Liver (tissue), 9 donors: ENCODE results near the gene CR1L. TPM values are rescaled to one million over a fixed set of nuclear protein-coding genes. Genes with fewer than 3 reads are reported as not detected.
A peak's percentile ranks its signal among the peaks of the same experiment; 100 is the strongest.

Experiments
- DNase-seq: peaks from one replicate; pipeline ENCODE4 v3.0.0-alpha.2; 2017; ENCODE audit warnings: low spot score
- H3K27ac ChIP-seq, 2 donors: one replicate each; pipeline ENCODE4 v1.7.0; 2013; ENCODE audit warnings: inconsistent platforms in 2 of 2, low read length in 2 of 2, control low read depth in 1 of 2, low read depth in 1 of 2, mild to moderate bottlenecking in 1 of 2
- H3K27me3 ChIP-seq, 4 donors: one replicate each; pipeline versions ENCODE4 v1.6.1 to v1.7.0; 2013; ENCODE audit warnings: low read length in 3 of 4, inconsistent platforms in 1 of 4, mild to moderate bottlenecking in 1 of 4, moderate library complexity in 1 of 4; ENCODE audit not compliant: control insufficient read depth in 4 of 4, insufficient read depth in 4 of 4
- H3K36me3 ChIP-seq, 4 donors: one replicate each; pipeline versions ENCODE4 v1.6.1 to v1.7.0; 2013; ENCODE audit warnings: low read length in 3 of 4, mild to moderate bottlenecking in 3 of 4, low read depth in 1 of 4, moderate library complexity in 1 of 4; ENCODE audit not compliant: control insufficient read depth in 4 of 4, insufficient read depth in 3 of 4
- H3K4me1 ChIP-seq, 4 donors: one replicate each; pipeline versions ENCODE4 v1.6.1 to v1.7.0; 2013; ENCODE audit warnings: low read length in 3 of 4, mild to moderate bottlenecking in 3 of 4, moderate library complexity in 1 of 4; ENCODE audit not compliant: control insufficient read depth in 4 of 4, insufficient read depth in 4 of 4
- H3K4me3 ChIP-seq, 3 donors: one replicate each; pipeline versions ENCODE4 v1.6.1 to v1.7.0; 2013; ENCODE audit warnings: low read length in 3 of 3, control low read depth in 1 of 3, low read depth in 1 of 3, mild to moderate bottlenecking in 1 of 3
- H3K9ac ChIP-seq, 2 donors: one replicate each; pipeline ENCODE4 v1.7.0; 2013; ENCODE audit warnings: low read length in 2 of 2, mild to moderate bottlenecking in 2 of 2, moderate library complexity in 2 of 2, control low read depth in 1 of 2, low read depth in 1 of 2
- H3K9me3 ChIP-seq, 4 donors: one replicate each; pipeline versions ENCODE4 v1.6.1 to v1.7.0; 2013; ENCODE audit warnings: low read length in 3 of 4; ENCODE audit not compliant: control insufficient read depth in 4 of 4
- EGR1 ChIP-seq, 2 donors: IDR thresholded peaks; 2 replicates each; pipeline ENCODE4 v1.6.1; 2016 to 2018; ENCODE audit warnings: antibody characterized with exemption in 2 of 2, low read depth in 2 of 2
- FOXA1 ChIP-seq: IDR thresholded peaks from 2 replicates; pipeline ENCODE4 v1.6.1; 2016; ENCODE audit warnings: antibody characterized with exemption
- FOXA2 ChIP-seq: IDR thresholded peaks from 2 replicates; pipeline ENCODE4 v1.6.1; 2016; ENCODE audit warnings: antibody characterized with exemption
- HNF4A ChIP-seq, 2 donors: conservative IDR thresholded peaks; 2 replicates each; pipeline ENCODE4 v1.6.1; 2016; ENCODE audit warnings: antibody characterized with exemption in 2 of 2, mild to moderate bottlenecking in 2 of 2
- HNF4G ChIP-seq: IDR thresholded peaks from 2 replicates; pipeline ENCODE4 v1.6.1; 2016; ENCODE audit warnings: antibody characterized with exemption
- NR2F2 ChIP-seq: IDR thresholded peaks from 2 replicates; pipeline ENCODE4 v1.6.1; 2016; ENCODE audit warnings: antibody characterized with exemption
- RAD21 ChIP-seq, 2 donors: IDR thresholded peaks; 2 replicates each; pipeline ENCODE4 v1.6.1; 2016; ENCODE audit warnings: antibody characterized with exemption in 2 of 2, mild to moderate bottlenecking in 2 of 2
- RXRA ChIP-seq, 2 donors: IDR thresholded peaks; 2 replicates each; pipeline ENCODE4 v1.6.1; 2017 to 2018; ENCODE audit warnings: antibody characterized with exemption in 2 of 2, mild to moderate bottlenecking in 1 of 2
- SP1 ChIP-seq: IDR thresholded peaks from 2 replicates; pipeline ENCODE4 v1.6.1; 2018; ENCODE audit warnings: antibody characterized with exemption, mild to moderate bottlenecking
- WGBS: extraction: QIAGEN DNeasy Blood & Tissue Kit; methylation state at CpG from one replicate; pipeline ENCODE4 v1.1.7; 2013; 5-methylcytosine and 5-hydroxymethylcytosine counted together
- polyA plus RNA-seq, 2 donors: library from polyadenylated mRNA; stranded (reverse) in 1 of 2; unstranded in 1 of 2; fragments of 200-250 nt in 1 of 2; fragments of >200 nt in 1 of 2; fragmentation: Nextera tagmentation in 1 of 2; extraction: Ambion mirVana in 1 of 2; gene quantifications; one replicate each; pipeline versions ENCODE4 v1.2.1 to v1.2.3, GENCODE V29; 2013 to 2015
- total RNA-seq, 2 donors: library from RNA; depleted of rRNA; stranded (reverse); fragments of >200 nt; gene quantifications; one replicate each; pipeline ENCODE4 v1.2.3, GENCODE V29; 2014
- TF ChIP-seq, protein P1 (sequence below): IDR thresholded peaks from 2 replicates; pipeline ENCODE4 v1.6.1; 2016; ENCODE audit warnings: antibody characterized with exemption
- TF ChIP-seq, protein P2 (sequence below): IDR thresholded peaks from 2 replicates; pipeline ENCODE4 v1.6.1; 2016; ENCODE audit warnings: antibody characterized with exemption, mild to moderate bottlenecking
- TF ChIP-seq, protein P3 (sequence below): fragments of 150-350 bp; IDR thresholded peaks from 2 replicates; pipeline ENCODE4 v1.5.1; 2017; ENCODE audit warnings: improper control_type of control experiment, low read depth, low read length; ENCODE audit not compliant: missing input control
- donor health status: healthy.
- donor health status: healthy.
- donor health status: healthy.
- donor health status: healthy.
- donor health status: healthy.

Gene CR1L
- total and polyA plus RNA-seq, 4 donors, result 0.18 to 30.9 (median 0.42) TPM

DNA sequence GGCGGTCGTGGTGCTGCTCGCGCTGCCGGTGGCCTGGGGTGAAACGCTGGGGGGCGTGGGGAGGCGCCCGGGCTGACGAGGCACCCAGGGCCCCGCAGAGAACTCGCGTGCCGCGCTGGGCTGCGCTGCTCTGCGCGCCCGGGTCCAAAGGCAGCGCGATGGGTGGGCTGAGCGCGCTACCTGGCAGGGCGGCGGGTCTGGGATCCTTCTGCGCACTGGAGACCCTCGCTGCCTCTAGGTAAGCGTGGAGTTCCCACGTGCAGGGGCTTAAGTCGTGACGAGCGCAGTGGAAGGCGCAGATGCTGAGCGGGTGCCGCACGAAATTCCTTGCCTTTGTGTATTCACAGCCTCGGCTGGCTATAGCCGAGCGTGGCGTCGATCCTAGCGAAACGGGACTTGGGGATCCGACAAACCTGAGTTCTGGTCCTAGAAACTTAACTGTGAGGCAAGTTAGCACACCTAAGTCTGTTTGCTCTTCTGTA lies 24.6 kb downstream of the CR1L start:
- Histone ChIP-seq H3K9ac (no peak overlapping the region), H3K4me3 (peak overlapping the region in 1 of 3 donors; percentile 22), H3K4me1 (peaks cover 0 to 4% (median 0%) of the 10 kb centered on the region in 4 donors), H3K9me3 (peaks cover 0 to 5% (median 2%) of the 10 kb centered on the region in 4 donors), H3K27ac (no peak overlapping the region), H3K36me3 (no peaks in the 10 kb centered on the region), H3K27me3 (peaks cover 0 to 9% (median 3%) of the 10 kb centered on the region in 4 donors)
- 5% methylated on average over 44 of the region's 44 CpGs for WGBS
- TF ChIP-seq HNF4A (conservative IDR thresholded peaks at IDR 0.05), result no peak
- TF ChIP-seq, protein P1, sequence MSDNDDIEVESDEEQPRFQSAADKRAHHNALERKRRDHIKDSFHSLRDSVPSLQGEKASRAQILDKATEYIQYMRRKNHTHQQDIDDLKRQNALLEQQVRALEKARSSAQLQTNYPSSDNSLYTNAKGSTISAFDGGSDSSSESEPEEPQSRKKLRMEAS, result no peak
- TF ChIP-seq, protein P2, sequence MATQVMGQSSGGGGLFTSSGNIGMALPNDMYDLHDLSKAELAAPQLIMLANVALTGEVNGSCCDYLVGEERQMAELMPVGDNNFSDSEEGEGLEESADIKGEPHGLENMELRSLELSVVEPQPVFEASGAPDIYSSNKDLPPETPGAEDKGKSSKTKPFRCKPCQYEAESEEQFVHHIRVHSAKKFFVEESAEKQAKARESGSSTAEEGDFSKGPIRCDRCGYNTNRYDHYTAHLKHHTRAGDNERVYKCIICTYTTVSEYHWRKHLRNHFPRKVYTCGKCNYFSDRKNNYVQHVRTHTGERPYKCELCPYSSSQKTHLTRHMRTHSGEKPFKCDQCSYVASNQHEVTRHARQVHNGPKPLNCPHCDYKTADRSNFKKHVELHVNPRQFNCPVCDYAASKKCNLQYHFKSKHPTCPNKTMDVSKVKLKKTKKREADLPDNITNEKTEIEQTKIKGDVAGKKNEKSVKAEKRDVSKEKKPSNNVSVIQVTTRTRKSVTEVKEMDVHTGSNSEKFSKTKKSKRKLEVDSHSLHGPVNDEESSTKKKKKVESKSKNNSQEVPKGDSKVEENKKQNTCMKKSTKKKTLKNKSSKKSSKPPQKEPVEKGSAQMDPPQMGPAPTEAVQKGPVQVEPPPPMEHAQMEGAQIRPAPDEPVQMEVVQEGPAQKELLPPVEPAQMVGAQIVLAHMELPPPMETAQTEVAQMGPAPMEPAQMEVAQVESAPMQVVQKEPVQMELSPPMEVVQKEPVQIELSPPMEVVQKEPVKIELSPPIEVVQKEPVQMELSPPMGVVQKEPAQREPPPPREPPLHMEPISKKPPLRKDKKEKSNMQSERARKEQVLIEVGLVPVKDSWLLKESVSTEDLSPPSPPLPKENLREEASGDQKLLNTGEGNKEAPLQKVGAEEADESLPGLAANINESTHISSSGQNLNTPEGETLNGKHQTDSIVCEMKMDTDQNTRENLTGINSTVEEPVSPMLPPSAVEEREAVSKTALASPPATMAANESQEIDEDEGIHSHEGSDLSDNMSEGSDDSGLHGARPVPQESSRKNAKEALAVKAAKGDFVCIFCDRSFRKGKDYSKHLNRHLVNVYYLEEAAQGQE, result no peak
- TF ChIP-seq FOXA2, result no peak
- TF ChIP-seq FOXA1, result no peak
- no peak for TF ChIP-seq RAD21 (IDR thresholded peaks at IDR 0.05)
- TF ChIP-seq NR2F2, result no peak
- no peak for TF ChIP-seq SP1
- TF ChIP-seq EGR1 (IDR thresholded peaks at IDR 0.05; ENCODE audit: low read depth in 2 of 2), result no peak
- TF ChIP-seq HNF4G, result no peak
- no peak for TF ChIP-seq RXRA (IDR thresholded peaks at IDR 0.05)
- no peak for DNase-seq

DNA sequence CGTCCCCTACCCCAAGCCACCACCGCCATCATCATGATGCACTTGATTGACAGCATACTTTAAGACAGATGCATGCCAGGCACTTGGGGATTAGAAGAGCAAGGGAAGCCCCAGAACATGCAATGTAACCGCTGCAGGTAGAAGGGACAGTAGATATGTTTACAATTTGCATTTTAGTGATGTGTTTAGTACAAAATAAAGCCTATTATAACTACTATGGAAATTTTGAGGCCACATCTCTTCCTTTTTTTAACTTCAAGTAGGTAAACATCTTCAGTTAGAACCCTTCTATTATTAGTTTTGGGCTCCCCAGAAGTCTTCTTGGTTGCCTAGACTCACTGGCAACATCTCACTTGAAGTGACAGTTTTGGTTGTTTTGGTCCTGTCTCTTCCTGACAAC lies 25.3 kb downstream of the CR1L start:
- peaks cover 0 to 4% (median 0%) of the 10 kb centered on the region in 4 donors for H3K4me1 ChIP-seq
- H3K9ac ChIP-seq, result no peak overlapping the region
- 57% methylated on average over 3 of the region's 3 CpGs for WGBS
- no peak for DNase-seq
- H3K27ac ChIP-seq, result no peak overlapping the region
- peaks cover 0 to 5% (median 2%) of the 10 kb centered on the region in 4 donors for H3K9me3 ChIP-seq
- TF ChIP-seq HNF4A (conservative IDR thresholded peaks at IDR 0.05) (no peak), FOXA1 (no peak)
- TF ChIP-seq, protein P2, result no peak
- TF ChIP-seq, protein P3, sequence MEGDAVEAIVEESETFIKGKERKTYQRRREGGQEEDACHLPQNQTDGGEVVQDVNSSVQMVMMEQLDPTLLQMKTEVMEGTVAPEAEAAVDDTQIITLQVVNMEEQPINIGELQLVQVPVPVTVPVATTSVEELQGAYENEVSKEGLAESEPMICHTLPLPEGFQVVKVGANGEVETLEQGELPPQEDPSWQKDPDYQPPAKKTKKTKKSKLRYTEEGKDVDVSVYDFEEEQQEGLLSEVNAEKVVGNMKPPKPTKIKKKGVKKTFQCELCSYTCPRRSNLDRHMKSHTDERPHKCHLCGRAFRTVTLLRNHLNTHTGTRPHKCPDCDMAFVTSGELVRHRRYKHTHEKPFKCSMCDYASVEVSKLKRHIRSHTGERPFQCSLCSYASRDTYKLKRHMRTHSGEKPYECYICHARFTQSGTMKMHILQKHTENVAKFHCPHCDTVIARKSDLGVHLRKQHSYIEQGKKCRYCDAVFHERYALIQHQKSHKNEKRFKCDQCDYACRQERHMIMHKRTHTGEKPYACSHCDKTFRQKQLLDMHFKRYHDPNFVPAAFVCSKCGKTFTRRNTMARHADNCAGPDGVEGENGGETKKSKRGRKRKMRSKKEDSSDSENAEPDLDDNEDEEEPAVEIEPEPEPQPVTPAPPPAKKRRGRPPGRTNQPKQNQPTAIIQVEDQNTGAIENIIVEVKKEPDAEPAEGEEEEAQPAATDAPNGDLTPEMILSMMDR, result no peak
- no peaks in the 10 kb centered on the region for H3K36me3 ChIP-seq
- no peak overlapping the region for H3K4me3 ChIP-seq
- H3K27me3 ChIP-seq, result peaks cover 0 to 9% (median 3%) of the 10 kb centered on the region in 4 donors
